H1 (cell line): ENCODE results near the gene GNAI2. TPM values are rescaled to one million over a fixed set of nuclear protein-coding genes. Genes with fewer than 3 reads are reported as not detected.

Experiments used
- CTCF ChIA-PET: fragments of 300-600 bp; sonication (Branson Sonifier 250); formaldehyde crosslinking; loops from one replicate; lab custom pipeline; 2021; ENCODE audit not compliant: partially characterized antibody; lab: Charles Lee
- POLR2A ChIA-PET: fragments of 300-600 bp; sonication (Branson Sonifier 250); formaldehyde crosslinking; loops from one replicate; lab custom pipeline; 2021; ENCODE audit warnings: inconsistent platforms; ENCODE audit not compliant: partially characterized antibody; lab: Charles Lee
- DNase-seq, 2 experiments: peaks; one replicate each; pipeline versions ENCODE4 v3.0.0 to v3.0.0-alpha.2; 2010 to 2022; ENCODE audit warnings: low spot score in 2 of 2, low read depth in 1 of 2, mixed read lengths in 1 of 2
- FAIRE-seq: peaks from 2 replicates; lab custom pipeline; 2011; peaks lifted over from hg19 to GRCh38; lab: Jason Lieb, UNC
- H2AFZ ChIP-seq: 2 replicates; pipeline ENCODE4 v1.8.1; 2012; ENCODE audit warnings: low read length, inconsistent platforms
- H2AK5ac ChIP-seq: 2 replicates; pipeline ENCODE4 v1.6.1; 2013; ENCODE audit warnings: low read depth, low read length
- H2BK120ac ChIP-seq: replicated peaks from 2 replicates; pipeline ENCODE3; 2013; ENCODE audit warnings: low read depth, low read length, inconsistent platforms
- H2BK12ac ChIP-seq: 2 replicates; pipeline ENCODE4 v1.6.1; 2013; ENCODE audit warnings: low read depth, low read length
- H2BK15ac ChIP-seq: 2 replicates; pipeline ENCODE4 v1.6.1; 2013; ENCODE audit warnings: low read length
- H2BK20ac ChIP-seq: 2 replicates; pipeline ENCODE4 v1.6.1; 2013; ENCODE audit warnings: low read length
- H2BK5ac ChIP-seq: 2 replicates; pipeline ENCODE4 v1.6.1; 2013; ENCODE audit warnings: low read depth, low read length
- H3K14ac ChIP-seq: 2 replicates; pipeline ENCODE4 v1.6.1; 2013; ENCODE audit warnings: inconsistent platforms; ENCODE audit not compliant: insufficient read length
- H3K18ac ChIP-seq: 2 replicates; pipeline ENCODE4 v1.6.1; 2013; ENCODE audit warnings: low read length; ENCODE audit errors: extremely low read depth
- H3K23ac ChIP-seq: 2 replicates; pipeline ENCODE4 v1.6.1; 2013; ENCODE audit warnings: inconsistent platforms; ENCODE audit not compliant: insufficient read length
- H3K23me2 ChIP-seq: 2 replicates; pipeline ENCODE4 v1.6.1; 2013; ENCODE audit warnings: low read depth, low read length
- H3K27ac ChIP-seq: 2 replicates; pipeline ENCODE4 v1.6.1; 2011; ENCODE audit warnings: low read depth, low read length, inconsistent platforms
- H3K27me3 ChIP-seq, 4 experiments: replicated peaks in 1 of 4; 1 replicate in 1 of 4; 2 replicates in 3 of 4; pipeline versions ENCODE4 v1.6.1 to v1.8.1; 2011 to 2013; ENCODE audit warnings: low read length in 3 of 4, mild to moderate bottlenecking in 3 of 4, inconsistent platforms in 2 of 4, mixed read lengths in 2 of 4, moderate library complexity in 1 of 4; ENCODE audit not compliant: control insufficient read depth in 3 of 4, insufficient read depth in 3 of 4; ENCODE audit errors: extremely low read depth in 1 of 4
- H3K36me3 ChIP-seq, 4 experiments: 2 replicates each; pipeline versions ENCODE4 v1.6.1 to v1.8.1; 2011 to 2013; ENCODE audit warnings: mild to moderate bottlenecking in 4 of 4, low read length in 3 of 4, moderate library complexity in 2 of 4, control low read depth in 1 of 4, inconsistent platforms in 1 of 4; ENCODE audit not compliant: insufficient read depth in 4 of 4, control insufficient read depth in 2 of 4
- H3K4ac ChIP-seq: replicated peaks from 2 replicates; pipeline ENCODE3; 2013; ENCODE audit warnings: low read length, low read depth, mixed read lengths, inconsistent platforms; ENCODE audit not compliant: insufficient read length
- H3K4me1 ChIP-seq, 4 experiments: replicated peaks in 1 of 4; 1 replicate in 1 of 4; 2 replicates in 3 of 4; pipeline versions ENCODE4 v1.6.1 to v1.8.1; 2011 to 2013; ENCODE audit warnings: low read length in 3 of 4, inconsistent platforms in 2 of 4, mixed read lengths in 1 of 4; ENCODE audit not compliant: insufficient read depth in 4 of 4, control insufficient read depth in 3 of 4
- H3K4me2 ChIP-seq, 2 experiments: 2 replicates each; pipeline versions ENCODE4 v1.6.1 to v1.8.1; 2011 to 2013; ENCODE audit warnings: low read depth in 2 of 2, low read length in 2 of 2, control low read depth in 1 of 2, inconsistent platforms in 1 of 2, mild to moderate bottlenecking in 1 of 2; ENCODE audit not compliant: insufficient read depth in 1 of 2
- H3K4me3 ChIP-seq, 4 experiments: fragments of 200-600, 300-600 bp in 1 of 4; sonication (generic), shearing (Covaris generic), sonication (Bioruptor Twin) in 1 of 4; 2 replicates each; pipeline versions ENCODE4 v1.5.1 to v1.8.1; 2011 to 2016; ENCODE audit warnings: low read length in 4 of 4, low read depth in 3 of 4, control low read depth in 2 of 4, inconsistent platforms in 2 of 4, mild to moderate bottlenecking in 2 of 4, mixed read lengths in 1 of 4, moderate library complexity in 1 of 4; ENCODE audit not compliant: insufficient read depth in 2 of 4; ENCODE audit errors: extremely low read depth in 1 of 4
- H3K56ac ChIP-seq: replicated peaks from 2 replicates; pipeline ENCODE3; 2013; ENCODE audit warnings: low read depth, mild to moderate bottlenecking, mixed read lengths, low read length, inconsistent platforms; ENCODE audit not compliant: insufficient read length
- H3K79me1 ChIP-seq: 2 replicates; pipeline ENCODE4 v1.6.1; 2013; ENCODE audit warnings: low read depth, low read length, control low read depth
- H3K79me2 ChIP-seq, 2 experiments: 2 replicates each; pipeline versions ENCODE4 v1.6.1 to v1.8.1; 2012 to 2013; ENCODE audit warnings: low read length in 2 of 2, mild to moderate bottlenecking in 2 of 2, inconsistent platforms in 1 of 2; ENCODE audit not compliant: insufficient read depth in 2 of 2, control insufficient read depth in 1 of 2
- H3K9ac ChIP-seq, 4 experiments: replicated peaks in 1 of 4; 1 replicate in 1 of 4; 2 replicates in 3 of 4; pipeline versions ENCODE4 v1.6.1 to v1.8.1; 2011 to 2013; ENCODE audit warnings: low read depth in 3 of 4, low read length in 3 of 4, control low read depth in 2 of 4, mild to moderate bottlenecking in 2 of 4, moderate library complexity in 2 of 4, inconsistent platforms in 1 of 4; ENCODE audit errors: extremely low read depth in 1 of 4
- H3K9me3 ChIP-seq, 2 experiments: 2 replicates each; pipeline versions ENCODE4 v1.6.1 to v1.8.1; 2012 to 2013; ENCODE audit warnings: mild to moderate bottlenecking in 2 of 2, moderate library complexity in 2 of 2, control low read depth in 1 of 2, inconsistent platforms in 1 of 2, low read depth in 1 of 2, low read length in 1 of 2, mixed read lengths in 1 of 2; ENCODE audit not compliant: insufficient read depth in 2 of 2
- H4K20me1 ChIP-seq, 2 experiments: replicated peaks in 1 of 2; 2 replicates each; pipeline versions ENCODE3 to v1.8.1; 2011 to 2013; ENCODE audit warnings: inconsistent platforms in 2 of 2, low read length in 2 of 2, mild to moderate bottlenecking in 1 of 2; ENCODE audit not compliant: insufficient read depth in 2 of 2, control insufficient read depth in 1 of 2
- H4K5ac ChIP-seq: 2 replicates; pipeline ENCODE4 v1.6.1; 2013; ENCODE audit warnings: low read length, low read depth, mixed read lengths, inconsistent platforms; ENCODE audit not compliant: insufficient read length
- H4K8ac ChIP-seq: 2 replicates; pipeline ENCODE4 v1.8.0; 2013; ENCODE audit warnings: mild to moderate bottlenecking, moderate library complexity, low read length, inconsistent platforms; ENCODE audit not compliant: insufficient read depth; ENCODE audit errors: extremely low read depth
- H4K91ac ChIP-seq: replicated peaks from 2 replicates; pipeline ENCODE3; 2013; ENCODE audit warnings: low read length, mixed read lengths, inconsistent platforms; ENCODE audit not compliant: insufficient read length
- JUND ChIP-seq: IDR thresholded peaks from 2 replicates; pipeline ENCODE4 v1.6.1; 2011; ENCODE audit warnings: mild to moderate bottlenecking, improper control_type of control experiment, low read length
- RBBP5 ChIP-seq: IDR thresholded peaks from 2 replicates; pipeline ENCODE4 v1.7.1; 2012; ENCODE audit warnings: low read depth, mild to moderate bottlenecking, inconsistent platforms, low read length, moderate library complexity, borderline replicate concordance
- SAP30 ChIP-seq: fragments of 300-600 bp; sonication (generic); IDR thresholded peaks from 2 replicates; pipeline ENCODE4 v1.7.1; 2012; ENCODE audit warnings: low read length, moderate library complexity, mild to moderate bottlenecking, inconsistent platforms; ENCODE audit not compliant: insufficient read depth, insufficient replicate concordance
- WGBS, 2 experiments: shearing (Covaris generic) in 1 of 2; methylation state at CpG; one replicate each; pipeline versions ENCODE4 v1.1.6 to v1.1.7; 2013 to 2015; ENCODE audit warnings: low lambda C conversion rate in 2 of 2, mixed read lengths in 2 of 2, inconsistent platforms in 1 of 2, low coverage in 1 of 2, missing lambda C conversion rate in 1 of 2; ENCODE audit not compliant: insufficient replicate concordance in 2 of 2, insufficient coverage in 1 of 2, insufficient read length in 1 of 2; ENCODE audit errors: extremely low coverage in 1 of 2, missing lambda C conversion rate in 1 of 2; 5-methylcytosine and 5-hydroxymethylcytosine counted together
- polyA plus RNA-seq, 7 experiments: library from polyadenylated mRNA; depleted of rRNA in 3 of 7; stranded (reverse) in 5 of 7; unstranded in 2 of 7; fragments of >200 nt in 5 of 7; fragments of 200-250 nt in 2 of 7; gene quantifications; 1 replicate in 5 of 7; 2 replicates in 1 of 7; 4 replicates in 1 of 7; pipeline versions ENCODE4 v1.2.1 to v1.2.3, GENCODE V29; 2011 to 2013; ENCODE audit warnings: missing spikeins in 2 of 7, mixed read lengths in 2 of 7
- total RNA-seq: library from RNA; stranded (reverse); fragmentation: NEBNext Ultra II Directional; extraction: Animal tissue kit (Norgen Biotek cat#: 25700); gene quantifications from 2 replicates; pipeline ENCODE4 v1.2.1, GENCODE V29; 2021

Gene GNAI2
- total and polyA plus RNA-seq, 2 of the 8 experiments (the other 6 are each of a cell fraction or from before 2014, with no cell fraction given) = 168 to 539 TPM

- Histone ChIP-seq H3K56ac (no peak overlapping the region), H3K18ac (no peak overlapping the region), H3K4me3 (peak overlapping the region in 1 of 4 experiments; percentile 94; a peak in 1 of 8 replicates), H3K23ac (no peak overlapping the region), H4K20me1 (peaks cover 0 to 8% of the 10 kb centered on the region in 2 experiments), H2AFZ (no peak overlapping the region), H3K36me3 (peaks cover 12 to 20% (median 18%) of the 10 kb centered on the region in 4 experiments), H4K5ac (no peak overlapping the region), H3K4me1 (peaks cover 0 to 9% (median 5%) of the 10 kb centered on the region in 4 experiments; a peak in 5 of 7 replicates), H2BK120ac (no peak overlapping the region), H3K27me3 (no peaks in the 10 kb centered on the region; a peak in 2 of 7 replicates), H3K9me3 (no peaks in the 10 kb centered on the region), H2BK5ac (0 out of 2 replicates have a peak overlapping the region, but pooled peaks have one; percentile 67), H3K4me2 (peak overlapping the region; percentile 93 to 95; a peak in 3 of 4 replicates)
- ChIA-PET CTCF (interaction anchor here (0.5 to 4.3 kb wide), 11 partner anchors 9 to 99 kb away, joined by 3 to 15 read pairs (median 3); partner anchors contain the start of genes HYAL2 and LSMEM2), POLR2A (interaction anchor here (0.8 to 6.8 kb wide), 10 partner anchors 9 to 55 kb away, joined by 3 to 122 read pairs (median 4); partner anchors contain the start of genes HYAL2, LSMEM2 and TUSC2)
- FAIRE-seq = no peak
- TF ChIP-seq JUND (no peak), RBBP5 (no peak), SAP30 (no peak)
- TF ChIP-seq, all 59 proteins: peak for 0
- Histone ChIP-seq H3K79me2 (peaks cover 0 to 15% of the 10 kb centered on the region in 2 experiments; a peak in 3 of 4 replicates), H3K14ac (no peak overlapping the region), H3K4ac (no peak overlapping the region), H3K79me1 (peaks cover 8% of the 10 kb centered on the region; the same call in 1 of the 2 replicates), H3K27ac (0 out of 2 replicates have a peak overlapping the region, but pooled peaks have one; percentile 37), H3K23me2 (peaks cover 10% of the 10 kb centered on the region), H2AK5ac (no peak overlapping the region), H3K9ac (no peak overlapping the region), H4K91ac (peak overlapping the region; percentile 59), H2BK12ac (no peak overlapping the region), H4K8ac (0 out of 2 replicates have a peak overlapping the region, but pooled peaks have one; percentile 41), H2BK20ac (no peak overlapping the region), H2BK15ac (no peak overlapping the region)
- 91% methylated on average over 12 of the region's 12 CpGs; no CpG with 5 or more reads in 1 of the 2 experiments for WGBS, 2 experiments
- DNase-seq = no peak
Measured at GRCh38 chr3:50293079-50293801, 57.2 kb downstream of the GNAI2 start.
